Activated CD4-positive, alpha-beta T cell treated with anti-CD3 and anti-CD28 coated beads, Interleukin-2, amount 10 ng/mL, durations not matched to agents 24 days and 14 days (primary cell): ENCODE measurements around the gene PRKCD. TPM values are rescaled to one million over a fixed set of nuclear protein-coding genes. Genes with fewer than 3 reads are reported as not detected.
"Not testable (repeated sequence)": the region's sequence is repeated elsewhere in the genome, so short reads cannot be mapped to it uniquely, and the experiment has no call there.

ENCODE experiments used
- DNase-seq: peaks from one replicate; pipeline ENCODE4 v3.0.0; 2022
- H3K27ac Mint-ChIP-seq: one replicate; pipeline ENCODE4 v1.8.0; 2022; ENCODE audit warnings: mild to moderate bottlenecking, mixed read lengths
- H3K27me3 Mint-ChIP-seq: one replicate; pipeline ENCODE4 v1.8.0; 2022; ENCODE audit warnings: mixed read lengths
- H3K36me3 Mint-ChIP-seq: one replicate; pipeline ENCODE4 v1.8.0; 2022; ENCODE audit warnings: low read depth, mild to moderate bottlenecking, mixed read lengths
- H3K4me1 Mint-ChIP-seq: one replicate; pipeline ENCODE4 v1.8.0; 2021; ENCODE audit warnings: mixed read lengths
- H3K4me3 Mint-ChIP-seq: one replicate; pipeline ENCODE4 v1.8.0; 2022; ENCODE audit warnings: mild to moderate bottlenecking, moderate library complexity, mixed read lengths
- H3K9me3 Mint-ChIP-seq: one replicate; pipeline ENCODE4 v1.8.0; 2021; ENCODE audit warnings: mixed read lengths
- intact Hi-C: fragments of 100-400 bp; cut with micrococcal nuclease; formaldehyde crosslinking; loops from one replicate; pipeline ENCODE4 v1.15.1; 2023
- total RNA-seq: library from RNA; stranded (reverse); gene quantifications from 2 replicates; pipeline ENCODE4 v1.2.3, GENCODE V29; 2022

PRKCD gene
- total RNA-seq, 1 donor from 2014 or later, result 28.8 TPM

- Mint-ChIP-seq H3K27me3 (no peaks in the 10 kb centered on the region), H3K4me1 (no peaks in the 10 kb centered on the region), H3K9me3 (no peaks in the 10 kb centered on the region), H3K36me3 (no peaks in the 10 kb centered on the region), H3K4me3 (no peak overlapping the region), H3K27ac (no peak overlapping the region)
- no peak for DNase-seq
- intact Hi-C loops, result no loop called here
Observed at GRCh38 chr3:53145713-53146080, 15.3 kb upstream of the PRKCD start.

- intact Hi-C loops, result no loop called here
- Mint-ChIP-seq H3K9me3 (no peaks in the 10 kb centered on the region), H3K4me1 (no peaks in the 10 kb centered on the region), H3K4me3 (no peak overlapping the region), H3K27me3 (no peaks in the 10 kb centered on the region), H3K27ac (no peak overlapping the region), H3K36me3 (no peaks in the 10 kb centered on the region)
- no peak for DNase-seq
Observed at GRCh38 chr3:53146319-53146891, 14.6 kb upstream of the PRKCD start.

GRCh38 chr3:53147151-53147902 is 13.7 kb upstream of the PRKCD start:
- Mint-ChIP-seq H3K36me3 (no peaks in the 10 kb centered on the region), H3K27ac (no peak overlapping the region), H3K4me3 (no peak overlapping the region), H3K9me3 (no peaks in the 10 kb centered on the region), H3K4me1 (no peaks in the 10 kb centered on the region), H3K27me3 (peaks cover 1% of the 10 kb centered on the region)
- intact Hi-C loops, result no loop called here
- no peak for DNase-seq

- intact Hi-C loops, result no loop called here
- no peak for DNase-seq
- no peaks in the 10 kb centered on the region for H3K4me1 Mint-ChIP-seq
- H3K27ac Mint-ChIP-seq, result no peak overlapping the region
- peaks cover 3% of the 10 kb centered on the region for H3K27me3 Mint-ChIP-seq
- no peak overlapping the region for H3K4me3 Mint-ChIP-seq
- no peaks in the 10 kb centered on the region for H3K36me3 Mint-ChIP-seq
- no peaks in the 10 kb centered on the region for H3K9me3 Mint-ChIP-seq
Observed at GRCh38 chr3:53147903-53148400, 13.1 kb upstream of the PRKCD start.

- no peak overlapping the region for H3K4me3 Mint-ChIP-seq
- H3K9me3 Mint-ChIP-seq, result no peaks in the 10 kb centered on the region
- DNase-seq, result no peak
- no peak overlapping the region for H3K27ac Mint-ChIP-seq
- peaks cover 3% of the 10 kb centered on the region for H3K4me1 Mint-ChIP-seq
- H3K36me3 Mint-ChIP-seq, result no peaks in the 10 kb centered on the region
- H3K27me3 Mint-ChIP-seq, result peaks cover 10% of the 10 kb centered on the region
- intact Hi-C loops, result no loop called here
Observed at GRCh38 chr3:53149006-53149690, 11.9 kb upstream of the PRKCD start.

GRCh38 chr3:53149699-53150098 is 11.3 kb upstream of the PRKCD start:
- Mint-ChIP-seq H3K4me1 (peaks cover 6% of the 10 kb centered on the region), H3K9me3 (no peaks in the 10 kb centered on the region), H3K27me3 (peaks cover 15% of the 10 kb centered on the region), H3K27ac (no peak overlapping the region), H3K4me3 (no peak overlapping the region), H3K36me3 (no peaks in the 10 kb centered on the region)
- intact Hi-C loops, result no loop called here
- no peak for DNase-seq

- no peak for DNase-seq
- intact Hi-C loops, result no loop called here
- Mint-ChIP-seq H3K27ac (no peak overlapping the region), H3K36me3 (no peaks in the 10 kb centered on the region), H3K9me3 (no peaks in the 10 kb centered on the region), H3K27me3 (peaks cover 19% of the 10 kb centered on the region), H3K4me3 (no peak overlapping the region), H3K4me1 (peaks cover 6% of the 10 kb centered on the region)
Observed at GRCh38 chr3:53150247-53151085, 10.5 kb upstream of the PRKCD start.

- peaks cover 23% of the 10 kb centered on the region for H3K27me3 Mint-ChIP-seq
- H3K9me3 Mint-ChIP-seq, H3K27ac Mint-ChIP-seq, H3K36me3 Mint-ChIP-seq, DNase-seq, H3K4me1 Mint-ChIP-seq, intact Hi-C loops, H3K4me3 Mint-ChIP-seq: not testable (repeated sequence)
Observed at GRCh38 chr3:53151086-53151438, 9.9 kb upstream of the PRKCD start.

GRCh38 chr3:53151465-53151864 is 9.5 kb upstream of the PRKCD start:
- DNase-seq, result no peak
- Mint-ChIP-seq H3K27me3 (peaks cover 26% of the 10 kb centered on the region), H3K4me3 (no peak overlapping the region), H3K9me3 (no peaks in the 10 kb centered on the region), H3K4me1 (peaks cover 6% of the 10 kb centered on the region), H3K36me3 (no peaks in the 10 kb centered on the region), H3K27ac (no peak overlapping the region)
- intact Hi-C loops, result no loop called here

- Mint-ChIP-seq H3K9me3 (no peaks in the 10 kb centered on the region), H3K27ac (no peak overlapping the region), H3K4me1 (peaks cover 6% of the 10 kb centered on the region), H3K36me3 (no peaks in the 10 kb centered on the region), H3K27me3 (peaks cover 31% of the 10 kb centered on the region), H3K4me3 (no peak overlapping the region)
- intact Hi-C loops, result no loop called here
- no peak for DNase-seq
Observed at GRCh38 chr3:53151870-53152660, 8.9 kb upstream of the PRKCD start.

GRCh38 chr3:53153264-53153823 is 7.7 kb upstream of the PRKCD start:
- no peaks in the 10 kb centered on the region for H3K9me3 Mint-ChIP-seq
- H3K27me3 Mint-ChIP-seq, result peaks cover 43% of the 10 kb centered on the region
- H3K4me3 Mint-ChIP-seq, result no peak overlapping the region
- no peaks in the 10 kb centered on the region for H3K36me3 Mint-ChIP-seq
- peaks cover 6% of the 10 kb centered on the region for H3K4me1 Mint-ChIP-seq
- H3K27ac Mint-ChIP-seq, result no peak overlapping the region
- intact Hi-C loops, result no loop called here
- DNase-seq, result no peak

- intact Hi-C loops, result no loop called here
- Mint-ChIP-seq H3K27me3 (peaks cover 48% of the 10 kb centered on the region), H3K4me3 (no peak overlapping the region), H3K4me1 (peaks cover 9% of the 10 kb centered on the region), H3K27ac (no peak overlapping the region), H3K36me3 (no peaks in the 10 kb centered on the region), H3K9me3 (no peaks in the 10 kb centered on the region)
- no peak for DNase-seq
Observed at GRCh38 chr3:53153980-53154379, 7.0 kb upstream of the PRKCD start.

GRCh38 chr3:53154881-53155285 is 6.1 kb upstream of the PRKCD start:
- no peak overlapping the region for H3K27ac Mint-ChIP-seq
- no peaks in the 10 kb centered on the region for H3K9me3 Mint-ChIP-seq
- peaks cover 52% of the 10 kb centered on the region for H3K27me3 Mint-ChIP-seq
- no peak for DNase-seq
- intact Hi-C loops, result no loop called here
- no peaks in the 10 kb centered on the region for H3K36me3 Mint-ChIP-seq
- H3K4me3 Mint-ChIP-seq, result no peak overlapping the region
- peaks cover 9% of the 10 kb centered on the region for H3K4me1 Mint-ChIP-seq
